ENCODE measurements around the gene ZFP1. TPM values are rescaled to one million over a fixed set of nuclear protein-coding genes. Genes with fewer than 3 reads are reported as not detected.

ZFP1 gene
- total RNA-seq, 1 experiment from 2014 or later = 15.3 TPM

DNA sequence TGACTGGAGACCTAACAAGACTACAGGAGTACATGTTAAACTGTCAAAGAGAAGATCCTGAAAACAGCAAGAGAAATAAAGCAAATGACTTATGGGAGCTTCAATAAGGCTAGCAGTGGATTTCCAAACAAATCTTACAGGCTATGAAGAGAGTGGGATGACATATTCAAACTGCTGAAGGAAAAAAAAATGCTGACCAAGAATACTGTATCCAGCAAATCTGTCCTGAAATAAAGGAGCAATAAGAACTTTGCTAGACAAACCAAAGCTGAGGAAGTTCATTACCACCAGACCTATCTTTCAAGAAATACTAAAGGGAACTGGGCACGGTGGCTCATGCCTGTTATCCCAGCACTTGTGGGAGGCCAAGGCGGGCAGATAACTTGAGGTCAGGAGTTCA is 28.6 kb downstream of the ZFP1 start:
- H3K14ac ChIP-seq (ENCODE audit: insufficient read depth, low read length) = no peak overlapping the region
- H2BK15ac ChIP-seq (ENCODE audit: low read depth, low read length) = no peak overlapping the region
- no peak overlapping the region for H4K91ac ChIP-seq (ENCODE audit: insufficient read length, low read depth, low read length)
- H3K56ac ChIP-seq (ENCODE audit: insufficient read length, low read depth, low read length) = no peak overlapping the region
- no peaks in the 10 kb centered on the region for H4K20me1 ChIP-seq (ENCODE audit: control insufficient read depth, insufficient read depth, insufficient read length)
- DNase-seq = no peak
- H2AFZ ChIP-seq (ENCODE audit: low read length) = no peak overlapping the region
- TF ChIP-seq, protein P1, sequence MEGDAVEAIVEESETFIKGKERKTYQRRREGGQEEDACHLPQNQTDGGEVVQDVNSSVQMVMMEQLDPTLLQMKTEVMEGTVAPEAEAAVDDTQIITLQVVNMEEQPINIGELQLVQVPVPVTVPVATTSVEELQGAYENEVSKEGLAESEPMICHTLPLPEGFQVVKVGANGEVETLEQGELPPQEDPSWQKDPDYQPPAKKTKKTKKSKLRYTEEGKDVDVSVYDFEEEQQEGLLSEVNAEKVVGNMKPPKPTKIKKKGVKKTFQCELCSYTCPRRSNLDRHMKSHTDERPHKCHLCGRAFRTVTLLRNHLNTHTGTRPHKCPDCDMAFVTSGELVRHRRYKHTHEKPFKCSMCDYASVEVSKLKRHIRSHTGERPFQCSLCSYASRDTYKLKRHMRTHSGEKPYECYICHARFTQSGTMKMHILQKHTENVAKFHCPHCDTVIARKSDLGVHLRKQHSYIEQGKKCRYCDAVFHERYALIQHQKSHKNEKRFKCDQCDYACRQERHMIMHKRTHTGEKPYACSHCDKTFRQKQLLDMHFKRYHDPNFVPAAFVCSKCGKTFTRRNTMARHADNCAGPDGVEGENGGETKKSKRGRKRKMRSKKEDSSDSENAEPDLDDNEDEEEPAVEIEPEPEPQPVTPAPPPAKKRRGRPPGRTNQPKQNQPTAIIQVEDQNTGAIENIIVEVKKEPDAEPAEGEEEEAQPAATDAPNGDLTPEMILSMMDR (conservative IDR thresholded peaks at IDR 0.05) = no peak
- H3K18ac ChIP-seq (ENCODE audit: insufficient read length, low read depth, low read length) = no peak overlapping the region
- no peak overlapping the region for H3K4ac ChIP-seq (ENCODE audit: low read depth, low read length)
- no peak overlapping the region for H3K27ac Mint-ChIP-seq
- no peak overlapping the region for H2AK5ac ChIP-seq (ENCODE audit: insufficient read length, low read length)
- no peak overlapping the region for H4K5ac ChIP-seq (ENCODE audit: insufficient read length, low read depth, low read length)
- no CpG with 5 or more reads among the region's 2 CpGs for WGBS (ENCODE audit: extremely low coverage, insufficient read length, low lambda C conversion rate)
- no peaks in the 10 kb centered on the region for H3K79me2 ChIP-seq (ENCODE audit: insufficient read depth, low read length)
- no peaks in the 10 kb centered on the region for H3K27me3 ChIP-seq (ENCODE audit: insufficient read depth, low read length)
- no peaks in the 10 kb centered on the region for H3K4me1 ChIP-seq (ENCODE audit: insufficient read depth, low read length)
- no peak overlapping the region for H3T11ph ChIP-seq (ENCODE audit: low read length)
- H4K8ac ChIP-seq (replicated peaks; ENCODE audit: insufficient read length, low read depth, low read length) = no peak overlapping the region
- H3K4me2 ChIP-seq (ENCODE audit: insufficient read depth, insufficient read length, low read length) = no peak overlapping the region
- no peak overlapping the region for H3K23ac ChIP-seq (ENCODE audit: insufficient read length, low read depth, low read length)
- no peak overlapping the region for H3K4me3 Mint-ChIP-seq
- H3K27me3 Mint-ChIP-seq (ENCODE audit: low read depth) = peaks cover 4% of the 10 kb centered on the region; the same call in 1 of the 2 replicates
- no peaks in the 10 kb centered on the region for H3K23me2 ChIP-seq (ENCODE audit: insufficient read length, low read depth, low read length, poor library complexity, severe bottlenecking)
- H3K4me1 Mint-ChIP-seq = no peaks in the 10 kb centered on the region
- H3K9ac ChIP-seq (ENCODE audit: extremely low read depth, insufficient read length, low read length) = no peak overlapping the region
- H2BK120ac ChIP-seq (ENCODE audit: low read depth, low read length, poor library complexity, severe bottlenecking) = no peak overlapping the region
- H2BK5ac ChIP-seq (ENCODE audit: insufficient read length, low read length) = no peak overlapping the region
- no peaks in the 10 kb centered on the region for H3K79me1 ChIP-seq (ENCODE audit: insufficient read depth, low read depth, low read length, poor library complexity, severe bottlenecking)
- peaks cover 47 to 48% of the 10 kb centered on the region in 2 experiments for H3K9me3 Mint-ChIP-seq
- peaks cover 22 to 44% (median 42%) of the 10 kb centered on the region in 3 experiments for H3K36me3 Mint-ChIP-seq (ENCODE audit: insufficient read depth in 1 of 3, low read depth in 3 of 3)
- H2BK12ac ChIP-seq (ENCODE audit: insufficient read length, low read depth, low read length) = no peak overlapping the region
- peaks cover 20% of the 10 kb centered on the region for H3K9me3 ChIP-seq (ENCODE audit: control insufficient read depth, low read depth, low read length)
- H3K27ac ChIP-seq (ENCODE audit: insufficient read length, low read depth, low read length) = no peak overlapping the region
- no peak overlapping the region for H2BK20ac ChIP-seq (ENCODE audit: low read depth, low read length, poor library complexity, severe bottlenecking)
